MM.1S (cell line): ENCODE results near the gene CCDC14.
"Not testable (repeated sequence)": the region's sequence is repeated elsewhere in the genome, so short reads cannot be mapped to it uniquely, and the experiment has no call there.

ENCODE experiments used
- EZH2phosphoT487 ChIP-seq: fragments of 300-600 bp; sonication (generic); IDR thresholded peaks from 2 replicates; pipeline ENCODE4 v1.6.1; 2018; ENCODE audit warnings: antibody characterized with exemption, low read length
- TF ChIP-seq, protein P1 (sequence below): fragments of 300-600 bp; sonication (generic); IDR thresholded peaks from 2 replicates; pipeline ENCODE4 v1.5.1; 2016; ENCODE audit warnings: antibody characterized with exemption, low read length, mixed read lengths

DNA sequence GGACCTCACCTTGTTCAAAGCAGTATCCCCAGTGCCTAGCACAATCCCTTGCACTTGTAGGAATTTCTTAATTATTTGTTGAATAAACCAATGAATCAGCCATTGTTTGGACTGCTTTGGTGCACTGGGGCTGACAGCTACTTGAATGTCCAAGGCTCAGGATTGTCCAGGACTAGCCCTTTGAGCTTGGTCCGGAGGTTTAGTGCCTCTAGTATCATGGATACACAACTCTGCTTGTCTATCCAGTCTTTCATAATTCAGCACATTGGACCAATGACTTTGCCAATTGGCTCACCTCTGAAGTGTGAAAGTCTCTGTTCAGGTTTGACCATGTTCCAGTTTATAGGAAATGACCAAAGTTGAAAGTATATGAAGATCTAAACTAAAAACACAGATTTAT is 3.8 kb upstream of the CCDC14 start:
- TF ChIP-seq, protein P1, sequence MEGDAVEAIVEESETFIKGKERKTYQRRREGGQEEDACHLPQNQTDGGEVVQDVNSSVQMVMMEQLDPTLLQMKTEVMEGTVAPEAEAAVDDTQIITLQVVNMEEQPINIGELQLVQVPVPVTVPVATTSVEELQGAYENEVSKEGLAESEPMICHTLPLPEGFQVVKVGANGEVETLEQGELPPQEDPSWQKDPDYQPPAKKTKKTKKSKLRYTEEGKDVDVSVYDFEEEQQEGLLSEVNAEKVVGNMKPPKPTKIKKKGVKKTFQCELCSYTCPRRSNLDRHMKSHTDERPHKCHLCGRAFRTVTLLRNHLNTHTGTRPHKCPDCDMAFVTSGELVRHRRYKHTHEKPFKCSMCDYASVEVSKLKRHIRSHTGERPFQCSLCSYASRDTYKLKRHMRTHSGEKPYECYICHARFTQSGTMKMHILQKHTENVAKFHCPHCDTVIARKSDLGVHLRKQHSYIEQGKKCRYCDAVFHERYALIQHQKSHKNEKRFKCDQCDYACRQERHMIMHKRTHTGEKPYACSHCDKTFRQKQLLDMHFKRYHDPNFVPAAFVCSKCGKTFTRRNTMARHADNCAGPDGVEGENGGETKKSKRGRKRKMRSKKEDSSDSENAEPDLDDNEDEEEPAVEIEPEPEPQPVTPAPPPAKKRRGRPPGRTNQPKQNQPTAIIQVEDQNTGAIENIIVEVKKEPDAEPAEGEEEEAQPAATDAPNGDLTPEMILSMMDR: not testable (repeated sequence)
- not testable (repeated sequence) for TF ChIP-seq EZH2phosphoT487
